ENCODE measurements around the gene CEP83. TPM values are rescaled to one million over a fixed set of nuclear protein-coding genes. Genes with fewer than 3 reads are reported as not detected.

Gene CEP83
- total and polyA plus RNA-seq, 2 experiments from 2014 or later, result 18.3 to 35.2 TPM

- H3K27me3 ChIP-seq, result no peaks in the 10 kb centered on the region
- no peak for TF ChIP-seq CTCF (IDR thresholded peaks at IDR 0.05; ENCODE audit: low read depth, low read length)
- no peak for DNase-seq (ENCODE audit: low read depth in 1 of 2, low spot score in 1 of 2)
Observed at GRCh38 chr12:94284046-94284445, 175.6 kb downstream of the CEP83 start.

GRCh38 chr12:94282675-94283074, 177.0 kb downstream of the CEP83 start:
- peak in 1 of 2 donors; percentile 9 for DNase-seq (ENCODE audit: low read depth in 1 of 2, low spot score in 1 of 2)
- H3K4me1 ChIP-seq (ENCODE audit: low read depth), result peaks cover 11% of the 10 kb centered on the region
- H3K9me3 ChIP-seq (ENCODE audit: low read depth), result no peaks in the 10 kb centered on the region
- H3K27ac ChIP-seq, result no peak overlapping the region
- no peaks in the 10 kb centered on the region for H3K36me3 ChIP-seq
- no peak overlapping the region for H3K4me3 ChIP-seq
- TF ChIP-seq CTCF (IDR thresholded peaks at IDR 0.05; ENCODE audit: low read depth, low read length), result no peak
- no peaks in the 10 kb centered on the region for H3K27me3 ChIP-seq

More at GRCh38 chr12:94284046-94284445, 175.6 kb downstream of the CEP83 start:
- Histone ChIP-seq H3K4me1 (ENCODE audit: low read depth) (peaks cover 22% of the 10 kb centered on the region), H3K27ac (no peak overlapping the region), H3K36me3 (no peaks in the 10 kb centered on the region), H3K9me3 (ENCODE audit: low read depth) (no peaks in the 10 kb centered on the region), H3K4me3 (no peak overlapping the region)

- TF ChIP-seq CTCF (IDR thresholded peaks at IDR 0.05; ENCODE audit: low read depth, low read length), result no peak
- Histone ChIP-seq H3K27me3 (no peaks in the 10 kb centered on the region), H3K4me1 (ENCODE audit: low read depth) (peaks cover 5% of the 10 kb centered on the region), H3K36me3 (no peaks in the 10 kb centered on the region), H3K4me3 (no peak overlapping the region), H3K9me3 (ENCODE audit: low read depth) (no peaks in the 10 kb centered on the region), H3K27ac (no peak overlapping the region)
- no peak for DNase-seq (ENCODE audit: low read depth in 1 of 2, low spot score in 1 of 2)
Observed at GRCh38 chr12:94280063-94280462, 179.6 kb downstream of the CEP83 start.

GRCh38 chr12:94277426-94278000, 182.2 kb downstream of the CEP83 start:
- Histone ChIP-seq H3K4me1 (ENCODE audit: low read depth) (no peaks in the 10 kb centered on the region), H3K9me3 (ENCODE audit: low read depth) (no peaks in the 10 kb centered on the region), H3K4me3 (no peak overlapping the region), H3K27me3 (no peaks in the 10 kb centered on the region), H3K36me3 (no peaks in the 10 kb centered on the region), H3K27ac (no peak overlapping the region)
- peak in 1 of 2 donors; percentile 66 for DNase-seq (ENCODE audit: low read depth in 1 of 2, low spot score in 1 of 2)
- TF ChIP-seq CTCF (IDR thresholded peaks at IDR 0.05; ENCODE audit: low read depth, low read length), result no peak

GRCh38 chr12:94276725-94277124, 182.9 kb downstream of the CEP83 start:
- TF ChIP-seq CTCF (IDR thresholded peaks at IDR 0.05; ENCODE audit: low read depth, low read length), result no peak
- Histone ChIP-seq H3K36me3 (no peaks in the 10 kb centered on the region), H3K27me3 (no peaks in the 10 kb centered on the region), H3K4me1 (ENCODE audit: low read depth) (no peaks in the 10 kb centered on the region), H3K9me3 (ENCODE audit: low read depth) (no peaks in the 10 kb centered on the region), H3K27ac (no peak overlapping the region), H3K4me3 (no peak overlapping the region)
- no peak for DNase-seq (ENCODE audit: low read depth in 1 of 2, low spot score in 1 of 2)
